ENCODE measurements around the gene CADM2.
"Not testable (repeated sequence)": the region's sequence is repeated elsewhere in the genome, so short reads cannot be mapped to it uniquely, and the experiment has no call there.

The CADM2 gene

DNA sequence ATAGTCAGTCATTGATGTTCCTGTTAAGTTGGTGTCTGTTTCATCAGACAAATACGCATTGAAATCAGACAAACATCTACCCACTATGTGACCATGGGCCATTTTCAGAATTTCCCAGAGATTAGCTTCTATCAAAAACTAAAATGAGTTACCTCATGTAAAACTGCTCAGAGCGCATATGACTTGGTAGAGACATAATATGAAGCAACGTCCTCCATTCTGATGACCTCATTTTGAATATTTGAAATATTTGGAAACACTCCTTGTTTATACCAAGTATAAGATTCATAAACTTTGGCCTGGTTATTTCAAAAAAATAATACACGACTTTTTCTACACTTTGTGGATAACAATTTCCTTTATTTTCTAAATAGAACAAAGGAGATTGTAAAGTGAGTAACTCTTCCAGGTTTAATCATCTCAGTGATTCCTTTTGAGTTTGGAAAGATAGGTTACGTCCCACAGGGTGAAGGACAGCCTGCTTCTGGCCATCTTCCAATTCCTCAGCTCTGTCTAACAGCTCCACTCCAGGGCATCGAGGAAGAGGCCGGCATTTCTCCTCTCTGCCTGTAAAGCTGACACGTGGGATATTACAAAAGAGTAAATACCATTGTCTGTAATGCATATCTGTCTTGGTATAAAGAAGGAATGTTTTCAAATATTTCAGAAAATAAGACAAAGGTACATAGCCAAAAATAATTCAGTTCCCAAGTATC is 122.6 kb downstream of the CADM2 start:
- DNase-seq = no peak

DNA sequence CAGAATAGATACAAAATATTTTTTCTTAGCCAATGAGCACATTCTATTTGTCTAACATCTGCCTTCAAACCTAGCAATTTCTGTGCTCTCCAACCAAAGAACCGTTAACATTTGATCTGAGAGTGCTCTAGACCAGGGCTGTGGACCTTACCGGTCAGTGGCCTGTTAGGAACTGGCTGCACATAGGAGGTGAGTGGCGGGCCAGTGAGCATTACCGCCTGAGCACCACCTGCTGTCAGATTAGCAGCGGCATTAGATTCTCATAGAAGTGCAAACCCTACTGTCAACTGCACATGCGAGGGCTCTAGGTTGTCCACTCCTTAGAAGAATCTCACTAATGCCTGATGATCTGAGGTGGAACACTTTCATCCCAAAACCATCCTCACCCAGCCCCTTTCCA is 131.7 kb downstream of the CADM2 start:
- DNase-seq = no peak

DNA sequence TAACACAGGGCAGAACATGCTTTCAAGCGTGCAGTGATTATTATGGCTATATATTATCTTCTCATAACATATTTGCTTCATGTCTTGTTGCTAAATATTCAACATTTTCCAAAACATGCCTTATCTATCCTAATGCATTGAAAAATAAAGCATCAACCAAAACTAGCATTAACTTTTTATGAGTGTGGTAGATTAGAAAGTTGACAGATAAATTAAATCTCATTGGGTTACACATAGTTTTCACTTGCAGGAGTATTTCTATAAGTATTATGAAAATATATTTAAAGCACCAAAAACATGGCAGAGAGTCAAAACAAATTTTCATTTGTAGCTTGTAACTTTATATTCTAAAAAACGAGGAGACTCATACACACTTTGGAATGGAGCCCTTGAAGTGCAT is 141.5 kb downstream of the CADM2 start:
- DNase-seq = no peak

DNA sequence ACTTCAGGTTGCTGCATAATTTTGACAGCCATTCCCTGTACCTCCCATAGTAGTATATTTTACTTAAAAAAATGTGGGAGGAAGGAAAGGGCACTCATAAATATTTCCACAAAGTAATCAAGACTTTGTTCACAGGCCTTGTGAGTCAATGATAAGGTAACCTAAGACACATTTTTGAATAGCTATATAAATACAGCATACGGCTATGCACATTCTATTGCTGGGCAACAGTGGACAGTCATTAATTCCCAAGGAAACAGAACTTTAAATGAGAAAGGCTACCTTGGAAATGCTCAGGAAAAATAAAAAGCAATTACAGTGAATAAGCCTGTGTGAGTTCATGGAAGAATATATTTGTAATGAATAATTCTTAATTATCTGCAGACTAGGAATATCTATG is 144.0 kb downstream of the CADM2 start:
- no peak for DNase-seq

DNA sequence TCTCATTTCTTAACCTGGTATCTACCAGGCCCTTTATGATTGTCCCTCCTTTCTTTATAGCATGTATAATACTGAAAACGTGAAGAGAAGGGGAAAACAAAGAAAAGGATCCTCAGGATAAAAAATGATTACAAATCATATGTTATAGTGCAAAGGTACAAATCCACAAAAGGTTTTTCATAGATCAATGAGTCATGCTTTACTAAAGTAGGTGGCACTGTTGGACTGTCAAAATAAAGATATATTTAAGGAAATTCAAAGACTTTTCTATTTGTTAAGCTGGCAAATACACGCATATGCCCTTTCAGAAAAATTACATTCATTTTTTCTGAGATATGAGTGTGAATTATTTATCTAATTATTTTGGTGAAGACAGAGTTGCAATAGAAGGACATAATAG is 151.6 kb downstream of the CADM2 start:
- DNase-seq = no peak

DNA sequence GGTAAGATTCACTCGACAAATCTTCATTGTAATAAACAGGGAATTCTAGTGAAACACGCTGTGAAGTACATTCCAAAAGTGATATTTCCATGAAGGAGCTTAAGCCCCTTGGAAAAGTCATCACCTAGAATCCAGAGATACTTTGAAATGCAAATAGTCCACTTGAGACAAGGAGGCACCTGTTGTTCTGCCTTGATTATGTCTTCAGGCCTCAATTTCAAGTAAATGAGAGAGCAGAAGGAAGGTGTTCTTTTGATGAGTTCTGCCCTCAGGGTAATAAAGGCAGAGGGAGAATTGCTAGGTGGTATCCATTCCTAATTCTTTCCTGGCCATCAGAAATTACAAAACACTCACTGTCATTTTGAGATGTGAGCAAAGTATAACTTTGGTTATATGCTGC is 162.1 kb downstream of the CADM2 start:
- no peak for DNase-seq

DNA sequence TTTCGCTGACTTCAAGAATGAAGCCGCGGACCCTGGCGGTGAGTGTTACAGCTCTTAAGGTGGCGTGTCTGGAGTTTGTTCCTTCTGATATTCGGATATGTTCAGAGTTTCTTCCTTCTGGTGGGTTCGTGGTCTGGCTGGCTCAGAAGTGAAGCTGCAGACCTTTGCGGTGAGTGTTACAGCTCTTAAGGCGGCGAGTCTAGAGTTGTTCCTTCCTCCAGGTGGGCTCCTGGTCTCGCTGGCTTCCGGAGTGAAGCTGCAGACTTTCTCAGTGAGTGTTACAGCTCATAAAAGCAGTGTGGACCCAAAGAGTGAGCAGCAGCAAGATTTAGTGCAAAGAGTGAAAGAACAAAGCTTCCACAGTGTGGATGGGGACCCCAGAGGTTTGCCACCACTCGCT is 174.1 kb downstream of the CADM2 start:
- not testable (repeated sequence) for DNase-seq

DNA sequence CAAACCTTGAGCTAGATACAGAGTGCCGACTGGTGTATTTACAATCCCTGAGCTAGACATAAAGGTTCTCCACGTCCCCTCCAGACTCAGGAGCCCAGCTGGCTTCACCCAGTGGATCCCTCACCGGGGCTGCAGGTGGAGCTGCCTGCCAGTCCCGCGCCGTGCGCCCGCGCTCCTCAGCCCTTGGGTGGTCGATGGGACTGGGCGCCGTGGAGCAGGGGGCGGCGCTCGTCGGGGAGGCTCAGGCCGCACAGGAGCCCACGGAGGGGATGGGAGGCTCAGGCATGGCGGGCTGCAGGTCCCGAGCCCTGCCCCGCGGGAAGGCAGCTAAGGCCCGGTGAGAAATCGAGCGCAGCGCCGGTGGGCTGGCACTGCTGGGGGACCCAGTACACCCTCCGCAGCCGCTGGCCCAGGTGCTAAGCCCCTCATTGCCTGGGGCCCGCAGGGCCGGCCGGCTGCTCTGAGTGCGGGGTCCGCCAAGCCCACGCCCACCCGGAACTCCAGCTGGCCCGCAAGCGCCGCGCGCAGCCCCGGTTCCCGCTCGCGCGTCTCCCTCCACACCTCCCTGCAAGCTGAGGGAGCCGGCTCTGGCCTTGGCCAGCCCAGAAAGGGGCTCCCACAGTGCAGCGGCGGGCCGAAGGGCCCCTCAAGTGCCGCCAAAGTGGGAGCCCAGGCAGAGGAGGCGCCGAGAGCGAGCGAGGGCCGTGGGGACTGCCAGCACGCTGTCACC is 175.1 kb downstream of the CADM2 start:
- DNase-seq = not testable (repeated sequence)

DNA sequence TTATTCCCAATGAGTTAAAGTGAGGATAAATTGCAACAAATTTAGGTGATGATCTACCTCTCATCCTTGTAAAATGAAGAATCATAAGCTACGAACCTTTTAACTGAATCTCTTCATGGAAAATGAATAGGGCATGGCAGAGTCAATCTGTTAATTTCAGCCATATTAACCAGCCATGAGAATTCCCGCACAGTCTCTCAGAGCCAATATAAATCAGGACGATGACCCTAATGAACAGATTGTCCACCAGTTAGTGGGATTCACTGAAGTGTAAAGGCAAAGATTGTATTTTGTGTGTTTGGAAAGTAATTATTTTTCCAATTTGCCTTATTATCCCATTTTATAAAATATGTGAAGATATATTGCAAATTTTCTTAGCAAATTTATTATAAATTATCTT is 183.8 kb downstream of the CADM2 start:
- no peak for DNase-seq

DNA sequence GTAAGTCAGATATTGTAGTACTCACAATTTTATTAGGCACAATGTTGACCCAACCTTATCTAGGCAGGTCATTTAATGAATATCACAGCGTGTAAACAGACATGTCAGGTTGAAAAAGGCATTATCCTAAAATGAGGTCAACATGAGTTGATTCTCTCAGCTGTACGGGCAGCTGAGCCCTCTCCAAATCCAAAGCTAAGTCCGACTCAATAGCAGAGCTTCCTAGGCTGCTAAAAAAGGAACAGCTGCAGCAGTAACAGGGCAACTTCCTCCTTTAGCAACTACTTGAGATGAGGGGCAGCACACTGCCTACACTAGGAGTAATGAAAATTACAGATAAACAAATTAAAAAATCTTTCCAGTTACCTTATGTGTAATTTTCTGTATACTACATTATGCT is 189.2 kb downstream of the CADM2 start:
- DNase-seq = no peak

DNA sequence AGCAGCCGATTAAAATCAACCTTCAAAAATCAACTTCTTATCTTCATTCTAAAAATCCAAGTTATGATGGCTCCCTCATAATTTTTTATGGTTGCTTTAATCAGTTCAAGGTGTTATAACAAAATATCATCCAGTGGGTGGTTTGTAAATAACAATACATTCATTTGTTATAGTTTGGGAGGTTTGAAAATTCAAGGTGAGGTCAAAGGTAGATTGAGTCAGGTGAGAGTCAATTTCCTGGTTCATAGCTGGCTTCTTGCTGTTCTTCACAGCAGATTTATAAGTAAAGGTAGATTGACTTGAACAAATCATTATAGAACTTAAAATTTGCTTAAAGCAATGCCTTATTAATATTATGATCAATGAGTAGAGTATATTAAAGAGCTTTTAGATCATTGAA is 192.8 kb downstream of the CADM2 start:
- no peak for DNase-seq

DNA sequence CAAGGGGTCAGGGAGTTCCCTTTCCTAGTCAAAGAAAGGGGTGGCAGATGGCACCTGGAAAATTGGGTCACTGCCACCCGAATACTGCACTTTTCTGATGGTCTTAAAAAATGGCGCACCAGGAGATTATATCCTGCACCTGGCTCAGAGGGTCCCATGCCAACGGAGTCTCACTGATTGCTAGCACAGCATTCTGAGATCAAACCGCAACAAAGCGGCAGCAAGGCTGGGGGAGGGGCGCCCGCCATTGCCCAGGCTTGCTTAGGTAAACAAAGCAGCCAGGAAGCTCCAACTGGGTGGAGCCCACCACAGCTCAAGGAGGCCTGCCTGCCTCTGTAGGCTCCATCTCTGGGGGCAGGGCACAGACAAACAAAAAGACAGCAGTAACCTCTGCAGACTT is 194.5 kb downstream of the CADM2 start:
- not testable (repeated sequence) for DNase-seq

DNA sequence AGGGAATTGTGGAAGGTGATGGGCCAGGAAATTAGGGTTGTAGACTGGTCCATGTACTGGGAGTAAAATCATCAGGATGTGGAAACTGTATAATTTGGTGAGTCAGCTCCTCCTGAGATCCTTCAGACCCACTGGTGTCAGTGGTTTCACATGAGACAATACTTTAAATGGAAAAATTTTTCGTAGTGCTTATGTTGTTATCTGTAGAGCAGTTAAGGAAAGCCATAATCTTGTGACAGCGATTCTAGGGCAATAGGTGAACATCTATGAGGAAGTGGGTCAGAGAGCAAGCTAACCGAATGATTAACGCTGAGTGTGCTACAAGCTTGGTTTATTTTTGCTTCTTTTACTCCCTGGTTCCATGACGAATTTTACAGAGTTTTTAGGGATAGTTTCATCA is 200.6 kb downstream of the CADM2 start:
- no peak for DNase-seq

DNA sequence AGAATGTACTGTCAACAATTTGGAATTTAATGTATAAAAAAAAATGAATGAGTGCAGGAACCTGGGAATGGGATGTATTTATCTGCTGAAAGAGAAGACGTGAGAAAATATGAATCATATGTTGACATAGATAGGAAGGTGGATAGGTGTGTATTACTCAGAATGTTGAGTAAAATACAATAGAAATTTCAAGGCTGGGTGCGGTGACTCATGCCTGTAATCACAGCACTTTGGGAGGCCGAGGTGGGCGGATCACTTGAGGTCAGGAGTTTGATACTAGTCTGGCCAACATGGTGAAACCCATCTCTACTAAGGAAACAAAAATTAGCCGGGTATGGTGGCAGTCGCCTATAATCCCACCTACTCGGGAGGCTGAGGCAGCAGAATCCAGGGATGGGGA is 202.8 kb downstream of the CADM2 start:
- DNase-seq = no peak

DNA sequence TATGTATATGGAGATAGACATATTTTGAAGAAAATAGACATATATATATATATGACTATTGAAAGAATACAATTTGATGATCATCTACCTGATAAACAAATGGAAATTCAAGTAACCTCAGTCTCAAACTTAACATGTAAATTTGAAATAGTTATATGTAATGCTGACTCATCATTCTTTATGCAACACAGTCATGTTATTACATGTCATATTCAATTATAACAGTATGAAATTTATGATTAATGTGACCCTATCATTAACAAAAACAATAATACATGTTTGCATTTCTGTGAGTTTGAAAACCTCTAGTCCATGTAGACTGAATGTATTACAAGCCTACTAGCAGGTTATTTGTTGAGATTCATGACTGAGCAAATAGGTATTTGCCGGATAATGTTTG is 204.1 kb downstream of the CADM2 start:
- DNase-seq = no peak

DNA sequence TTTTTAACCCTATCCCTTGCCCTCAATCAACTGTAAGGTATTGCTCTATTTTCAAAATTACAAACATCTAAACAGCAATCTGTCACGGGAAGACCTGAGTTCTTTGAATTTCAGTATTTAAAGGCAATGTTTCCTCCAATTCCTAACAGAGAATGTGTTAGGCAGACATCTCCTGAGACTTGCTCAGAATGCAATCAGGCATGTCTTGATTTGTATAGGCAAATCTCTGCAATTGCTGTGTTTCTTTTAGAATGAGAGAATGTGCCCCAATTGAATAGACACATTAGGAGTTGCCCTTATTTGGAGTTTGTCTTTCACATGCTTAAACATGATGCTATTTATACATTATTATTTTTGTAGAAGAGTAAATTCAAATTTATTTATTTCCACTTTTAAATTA is 205.6 kb downstream of the CADM2 start:
- DNase-seq = no peak

DNA sequence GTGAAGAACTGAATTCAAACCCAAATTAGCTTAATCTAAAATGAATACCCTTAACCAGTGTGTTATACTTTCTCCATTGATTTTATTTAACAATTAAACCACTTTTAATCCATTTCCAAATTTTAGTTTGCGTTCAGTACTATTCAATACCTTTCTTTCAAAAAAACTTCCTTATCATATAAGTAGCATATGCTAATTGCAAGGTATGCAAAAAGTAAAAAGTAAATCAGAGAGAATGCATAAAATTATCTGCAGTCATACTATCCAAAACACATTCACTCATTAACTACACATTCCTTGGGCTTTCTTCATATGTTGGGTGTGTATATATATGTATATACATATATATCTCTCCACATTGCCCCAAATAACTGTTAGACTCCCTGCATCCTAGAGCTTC is 208.8 kb downstream of the CADM2 start:
- no peak for DNase-seq

DNA sequence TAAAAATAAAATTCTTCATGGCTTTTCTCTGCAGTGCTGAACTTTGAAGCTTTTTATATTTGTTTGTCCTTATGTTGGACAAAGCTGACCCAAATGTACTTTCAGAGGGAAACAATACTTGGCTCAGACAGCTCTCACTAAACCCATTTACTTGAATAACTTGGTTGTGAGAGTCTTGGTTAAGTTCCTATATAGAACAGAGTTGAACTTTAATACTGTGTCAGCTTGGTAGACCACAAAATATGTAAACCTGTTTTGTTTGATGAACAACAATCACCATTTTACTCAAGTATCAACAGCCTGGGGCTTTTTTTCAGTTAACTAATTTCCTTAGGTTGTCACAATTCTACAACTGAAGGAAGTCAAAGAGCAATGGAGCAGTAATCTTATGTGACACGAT is 211.9 kb downstream of the CADM2 start:
- DNase-seq = no peak

DNA sequence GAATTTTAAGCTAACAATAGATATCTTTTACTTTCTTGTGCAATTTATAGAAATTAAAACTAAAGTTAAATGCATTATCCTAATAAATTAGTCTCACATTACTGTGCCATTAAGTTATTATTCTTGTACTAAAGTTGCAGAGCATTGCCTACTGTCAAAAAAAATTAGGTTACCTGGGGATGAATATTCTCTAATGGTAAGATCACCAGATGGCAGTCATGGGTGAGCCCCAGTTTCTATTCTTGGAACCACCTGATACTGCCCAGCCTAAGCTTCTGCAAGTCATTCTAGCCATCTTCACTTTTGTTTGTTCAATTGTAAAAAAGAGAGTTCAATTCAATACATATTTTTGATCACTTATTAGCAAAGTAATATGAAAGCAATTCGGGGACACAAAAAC is 213.2 kb downstream of the CADM2 start:
- DNase-seq = no peak

DNA sequence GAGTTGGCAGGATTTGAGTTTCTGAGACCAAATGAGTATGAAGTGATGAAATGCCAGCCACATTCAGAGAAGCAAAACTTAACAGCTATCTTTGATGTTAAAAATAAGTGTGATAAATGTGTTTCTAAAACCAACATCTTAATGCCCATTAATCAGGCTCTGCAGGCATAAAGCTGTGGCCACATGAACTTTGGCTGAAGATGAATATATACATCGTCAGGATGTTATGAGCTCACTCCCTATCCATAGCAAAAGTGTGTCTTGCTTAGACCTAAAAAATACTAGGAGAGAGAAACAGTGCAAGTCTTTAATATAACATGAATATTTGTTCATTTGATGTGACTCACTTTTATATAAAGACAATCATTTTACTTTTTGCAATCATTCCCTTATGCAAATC is 218.0 kb downstream of the CADM2 start:
- no peak for DNase-seq

DNA sequence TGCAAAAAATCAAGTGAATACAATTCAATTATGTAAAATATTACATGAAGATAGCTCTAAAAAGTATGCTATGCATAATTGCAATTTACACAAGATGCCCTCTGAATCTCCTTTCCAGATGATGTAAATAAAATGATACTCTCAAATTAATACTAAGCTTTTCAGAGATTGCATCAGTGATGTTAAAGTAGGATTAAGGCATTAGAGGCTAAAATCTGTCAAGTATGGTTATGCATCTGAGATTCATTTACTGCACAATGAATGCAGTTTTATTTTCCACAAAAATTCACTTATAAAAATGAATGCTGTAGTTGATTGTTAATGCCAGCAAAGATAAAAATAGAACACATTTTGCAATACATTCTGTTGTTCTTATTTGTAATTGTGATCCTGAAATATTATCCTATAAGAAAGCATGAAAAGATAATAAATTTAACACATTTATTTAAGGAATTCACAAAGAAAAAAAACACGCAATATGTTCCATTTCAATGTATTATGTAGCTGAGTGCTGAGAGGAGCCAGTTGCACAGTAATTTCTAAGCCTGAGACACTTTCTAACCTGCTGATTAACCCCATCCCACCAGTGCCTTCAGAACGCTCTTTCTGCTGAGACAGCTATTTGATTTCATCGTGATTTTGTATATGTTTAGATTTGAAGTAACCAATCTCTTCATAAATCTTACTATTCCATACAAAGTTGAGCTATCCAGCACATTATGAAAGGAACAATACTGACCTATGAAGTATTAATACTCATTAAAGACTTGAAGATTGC is 224.4 kb downstream of the CADM2 start:
- no peak for DNase-seq

DNA sequence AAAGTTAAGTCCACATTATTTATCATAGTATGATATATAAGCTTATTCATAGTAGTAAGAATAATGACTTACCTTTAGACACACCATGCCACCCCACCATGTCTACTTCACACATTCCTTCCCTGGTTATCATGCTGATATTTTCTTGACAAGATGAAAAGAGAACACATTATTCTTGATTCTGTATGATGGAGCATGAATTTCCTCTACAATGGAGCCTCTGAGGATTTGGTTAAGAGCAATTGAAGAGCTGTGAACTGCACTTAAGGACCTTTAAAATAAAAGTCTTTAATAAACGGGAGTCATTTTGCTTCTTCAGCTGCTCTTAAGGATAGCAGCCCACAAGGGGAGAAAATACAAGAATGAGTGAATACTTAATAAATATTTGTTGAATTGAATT is 226.7 kb downstream of the CADM2 start:
- DNase-seq = no peak

DNA sequence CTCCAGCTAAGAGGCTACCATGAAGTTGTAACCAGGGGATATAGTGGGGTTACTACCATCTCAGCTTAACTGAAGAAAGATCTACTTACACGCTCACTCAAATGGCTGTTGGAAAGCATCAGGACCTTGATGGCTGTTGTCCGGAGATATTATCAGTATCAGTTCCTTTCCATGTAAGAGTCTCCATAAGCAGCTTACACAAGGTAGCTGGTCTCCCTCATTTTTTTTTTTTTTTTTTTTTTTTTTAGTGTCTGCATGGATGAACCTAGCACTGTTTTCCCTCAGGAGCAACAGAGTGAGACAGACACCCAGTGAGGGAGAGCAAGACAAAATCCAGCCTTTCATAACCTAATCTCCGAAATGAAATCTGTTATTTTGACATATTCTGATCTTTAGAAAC is 230.9 kb downstream of the CADM2 start:
- DNase-seq = no peak

DNA sequence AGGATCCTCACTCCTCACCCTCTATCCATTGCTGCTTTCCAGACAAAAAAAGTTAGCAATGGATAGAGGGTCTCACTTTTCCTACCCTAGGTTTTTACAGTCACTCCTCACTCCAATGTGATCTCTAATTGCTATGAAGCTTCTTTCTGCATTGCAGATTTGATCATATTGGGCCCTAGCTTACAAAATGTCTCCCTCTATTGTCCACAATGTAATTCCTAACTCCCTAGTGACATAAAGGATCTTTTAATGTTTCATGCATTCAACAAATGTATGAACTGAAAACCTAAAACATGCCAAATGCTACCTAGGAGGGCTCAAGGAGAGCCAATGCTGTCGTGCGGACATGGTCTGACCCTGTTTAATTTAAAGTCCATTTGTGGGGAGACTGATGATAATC is 234.8 kb downstream of the CADM2 start:
- DNase-seq = no peak

All from stimulated activated CD4-positive, alpha-beta T cell treated with anti-CD3 and anti-CD28 coated beads, Interleukin-1b, Interleukin-23, amount 100 ng/mL, for 48 hours (primary cell).